NCI-H2107 treated with DMSO at 0.1 percent for 48 hours (cell line): ENCODE measurements around the gene PPP2R3B.
"Not testable (repeated sequence)": the region's sequence is repeated elsewhere in the genome, so short reads cannot be mapped to it uniquely, and the experiment has no call there.

Source experiments
- DNase-seq: peaks from one replicate; lab custom pipeline; 2025; ENCODE audit not compliant: unreplicated experiment; lab: John Stamatoyannopoulos, UW

Gene PPP2R3B

GRCh38 chrX:386768-387575 lies at the start of gene PPP2R3B:
Gene PPP2R3B, minus strand, starts transcription at chrX:386907. Its CDS starts 216 bp downstream, at chrX:386691.
- no peak for DNase-seq

DNA sequence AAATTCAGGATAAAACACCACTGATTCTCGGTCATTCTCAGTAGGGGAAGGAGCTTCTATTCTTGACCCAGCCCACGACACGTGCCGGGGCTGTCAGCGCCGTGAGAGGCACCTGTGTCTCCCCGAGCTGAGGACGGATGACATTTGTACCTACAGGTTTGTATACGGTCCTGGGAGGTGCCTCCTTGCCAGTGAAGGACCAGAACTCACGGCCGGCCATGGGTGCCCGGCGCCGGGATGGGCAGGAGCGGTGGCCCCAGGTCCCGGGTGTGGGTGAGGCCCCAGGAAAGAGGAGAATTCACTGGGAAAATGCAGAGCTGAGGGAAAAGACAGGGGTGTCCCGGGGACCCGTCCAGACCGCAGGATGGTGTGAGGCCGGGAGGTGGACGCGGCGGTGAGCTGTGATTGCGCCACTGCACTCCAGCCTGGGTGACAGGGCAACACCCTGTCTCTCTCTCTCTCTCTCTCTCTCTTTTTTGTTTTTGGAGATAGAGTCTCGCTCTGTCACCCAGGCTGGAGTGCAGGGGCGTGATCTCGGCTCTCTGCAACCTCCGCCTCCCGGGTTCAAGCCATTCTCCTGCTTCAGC lies 48.9 kb upstream of the PPP2R3B start:
- DNase-seq = no peak

DNA sequence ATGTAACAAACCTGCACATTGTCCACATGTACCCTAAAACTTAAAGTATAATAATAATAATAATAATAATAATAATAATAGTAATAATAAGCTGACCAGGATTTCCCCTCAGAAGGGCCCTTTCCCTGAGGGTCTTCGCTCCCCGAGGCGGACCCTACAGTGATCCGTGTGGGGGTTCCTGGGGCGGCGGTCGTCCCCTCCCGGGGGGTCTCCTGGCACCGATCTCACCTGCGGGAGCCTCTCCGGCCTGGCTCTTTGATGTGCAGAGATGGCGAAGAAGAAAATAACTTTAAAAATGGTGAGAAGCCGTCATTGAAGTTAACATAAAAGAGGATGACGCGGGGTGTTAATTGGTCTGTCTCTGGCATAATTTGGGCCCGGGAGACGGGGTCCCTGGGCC lies 48.2 kb upstream of the PPP2R3B start:
- DNase-seq = no peak

GRCh38 chrX:433771-434170 lies 47.1 kb upstream of the PPP2R3B start:
- DNase-seq = no peak

DNA sequence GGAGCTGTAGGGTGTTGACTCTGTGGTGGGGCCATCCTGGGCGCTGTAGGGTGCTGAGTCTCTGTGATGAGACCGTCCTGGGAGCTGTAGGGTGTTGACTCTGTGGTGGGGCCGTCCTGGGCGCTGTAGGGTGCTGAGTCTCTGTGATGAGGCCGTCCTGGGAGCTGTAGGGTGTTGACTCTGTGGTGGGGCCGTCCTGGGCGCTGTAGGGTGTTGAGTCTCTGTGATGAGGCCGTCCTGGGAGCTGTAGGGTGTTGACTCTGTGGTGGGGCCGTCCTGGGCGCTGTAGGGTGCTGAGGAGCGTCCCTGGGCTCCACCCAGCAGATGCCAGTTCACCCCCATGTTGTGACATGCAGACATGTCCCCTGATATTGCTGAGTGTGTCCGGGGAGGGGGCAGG lies 46.0 kb upstream of the PPP2R3B start:
- not testable (repeated sequence) for DNase-seq

DNA sequence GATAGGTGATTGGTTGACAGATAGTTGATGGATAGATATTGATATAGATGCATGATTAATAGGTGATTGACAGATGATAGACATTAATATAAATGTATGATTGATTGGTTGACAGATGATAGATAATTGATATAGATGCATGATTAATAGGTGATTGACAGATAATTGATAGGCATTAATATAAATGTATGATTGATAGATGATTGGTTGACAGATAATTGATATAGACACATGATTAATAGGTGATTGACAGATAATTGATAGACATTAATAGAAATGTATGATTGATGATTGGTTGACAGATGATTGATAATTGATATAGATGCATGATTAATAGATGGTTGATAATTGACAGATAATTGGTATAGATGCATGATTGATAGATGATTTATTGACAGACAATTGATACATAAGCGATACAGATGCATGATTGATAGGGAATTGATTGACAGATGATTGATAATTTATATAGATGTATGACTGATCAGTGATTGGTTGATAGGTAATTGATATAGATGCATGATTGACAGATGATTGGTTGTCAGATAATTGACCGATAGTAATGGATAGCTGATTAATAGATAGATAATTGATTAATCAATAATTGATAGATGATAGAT lies 44.9 kb upstream of the PPP2R3B start:
- DNase-seq = no peak

DNA sequence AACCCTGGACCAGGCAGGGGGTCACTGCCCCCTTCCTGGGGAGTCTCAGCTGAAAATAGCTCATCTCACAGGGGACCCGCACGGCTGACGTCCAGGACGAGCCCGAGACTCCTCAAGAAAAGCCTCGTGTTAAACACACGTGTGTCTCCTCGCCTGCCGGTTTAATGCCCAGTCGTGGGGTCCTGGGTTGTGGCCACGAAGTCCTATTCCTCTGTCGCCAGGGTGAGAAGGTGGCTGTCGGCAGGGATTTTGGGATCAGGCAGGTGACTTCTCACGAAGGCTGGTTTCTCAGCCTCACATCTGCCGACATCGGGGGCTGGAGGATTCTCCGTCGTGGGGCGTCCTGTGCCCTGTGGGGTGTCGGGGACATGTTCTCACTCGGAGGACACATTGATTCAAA lies 44.3 kb upstream of the PPP2R3B start:
- DNase-seq = no peak

DNA sequence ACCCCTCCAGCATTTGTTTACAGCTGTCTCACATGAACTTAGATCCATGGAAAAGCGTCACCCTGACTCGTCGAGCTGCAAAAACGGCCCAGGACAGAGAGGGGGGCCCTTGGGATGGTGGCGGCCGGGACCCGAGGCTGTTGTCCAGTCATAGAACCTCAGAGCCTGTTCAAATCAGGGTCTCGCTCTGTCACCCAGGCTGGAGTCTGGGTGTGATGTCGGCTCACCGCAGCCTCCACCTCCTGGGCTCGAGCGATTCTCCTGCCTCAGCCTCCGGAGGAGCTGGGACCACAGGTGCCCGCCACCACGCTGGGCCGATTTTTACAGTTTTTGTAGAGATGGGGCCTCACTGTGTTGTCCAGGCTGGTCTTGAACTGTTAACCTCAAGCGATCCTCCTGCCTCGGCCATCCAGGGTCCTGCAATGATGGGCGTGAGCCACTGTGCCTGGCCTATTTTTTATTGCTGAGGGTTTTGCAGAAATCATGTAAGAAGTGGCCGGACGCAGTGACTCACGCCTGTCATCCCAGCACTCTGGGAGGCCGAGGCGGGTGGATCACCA lies 42.6 kb upstream of the PPP2R3B start:
- DNase-seq = no peak

DNA sequence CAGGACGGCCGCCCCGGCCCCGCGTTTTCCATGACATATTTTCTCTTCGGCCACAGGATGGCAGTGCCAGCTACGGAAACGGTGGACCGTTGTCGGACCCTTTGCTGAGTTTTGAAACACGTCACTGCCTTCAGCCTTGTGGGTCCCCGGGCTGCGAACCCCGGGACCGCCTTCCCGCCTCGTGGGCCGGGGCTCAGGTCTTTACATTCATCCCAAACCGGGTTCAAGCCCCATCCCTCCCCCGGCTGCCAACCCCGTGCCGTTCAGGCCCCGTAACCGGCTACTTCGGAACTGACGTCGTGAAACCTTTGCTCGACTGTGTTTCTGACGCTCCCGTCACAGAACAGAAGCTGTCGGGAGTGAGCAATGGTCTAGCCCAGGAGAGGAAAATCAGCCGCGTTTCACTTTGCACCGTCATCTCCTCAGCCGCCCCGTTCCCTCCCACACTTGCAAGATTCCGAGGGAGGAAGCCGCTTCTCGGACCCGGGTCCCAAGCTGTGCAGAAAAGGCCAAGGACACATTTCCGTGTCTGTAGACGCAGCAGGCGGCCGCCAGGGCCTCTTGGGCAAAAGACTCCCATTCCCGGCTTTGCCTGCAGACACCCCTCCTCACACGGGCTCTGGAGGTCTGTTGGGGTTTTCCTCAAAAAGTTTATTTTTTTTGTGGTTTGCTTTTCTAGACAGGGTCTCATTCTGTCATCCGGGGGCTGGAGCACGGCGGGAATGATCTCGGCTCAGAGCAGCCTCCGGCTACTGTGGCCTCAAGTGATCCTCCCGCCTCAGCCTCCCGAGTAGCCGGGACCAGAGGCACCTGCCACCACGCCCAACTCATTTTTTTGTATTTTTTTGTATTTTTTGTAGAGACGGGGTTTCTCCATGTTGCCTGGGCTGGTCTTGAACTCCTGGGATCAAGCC lies 41.4 kb upstream of the PPP2R3B start:
- no peak for DNase-seq

DNA sequence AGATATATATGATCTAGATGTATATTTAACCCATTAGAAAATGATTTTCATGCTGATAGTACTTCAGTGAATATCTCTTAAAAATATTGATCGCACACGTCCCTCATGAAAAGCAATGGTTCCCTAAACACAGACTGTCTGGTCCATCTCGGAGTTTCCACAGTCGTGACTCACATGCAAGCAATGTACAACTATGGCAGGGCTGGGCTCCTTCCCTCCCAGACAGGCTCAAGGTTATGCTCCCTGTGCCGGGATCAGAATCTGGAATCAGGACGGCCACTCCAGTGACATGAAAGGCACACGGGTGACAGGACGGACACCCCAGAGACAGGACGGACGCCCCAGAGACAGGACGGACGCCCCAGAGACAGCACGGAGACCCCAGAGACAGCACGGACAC lies 40.2 kb upstream of the PPP2R3B start:
- DNase-seq = no peak

GRCh38 chrX:425056-425455 lies 38.3 kb upstream of the PPP2R3B start:
- no peak for DNase-seq

GRCh38 chrX:421646-422391 lies 35.1 kb upstream of the PPP2R3B start:
- no peak for DNase-seq

DNA sequence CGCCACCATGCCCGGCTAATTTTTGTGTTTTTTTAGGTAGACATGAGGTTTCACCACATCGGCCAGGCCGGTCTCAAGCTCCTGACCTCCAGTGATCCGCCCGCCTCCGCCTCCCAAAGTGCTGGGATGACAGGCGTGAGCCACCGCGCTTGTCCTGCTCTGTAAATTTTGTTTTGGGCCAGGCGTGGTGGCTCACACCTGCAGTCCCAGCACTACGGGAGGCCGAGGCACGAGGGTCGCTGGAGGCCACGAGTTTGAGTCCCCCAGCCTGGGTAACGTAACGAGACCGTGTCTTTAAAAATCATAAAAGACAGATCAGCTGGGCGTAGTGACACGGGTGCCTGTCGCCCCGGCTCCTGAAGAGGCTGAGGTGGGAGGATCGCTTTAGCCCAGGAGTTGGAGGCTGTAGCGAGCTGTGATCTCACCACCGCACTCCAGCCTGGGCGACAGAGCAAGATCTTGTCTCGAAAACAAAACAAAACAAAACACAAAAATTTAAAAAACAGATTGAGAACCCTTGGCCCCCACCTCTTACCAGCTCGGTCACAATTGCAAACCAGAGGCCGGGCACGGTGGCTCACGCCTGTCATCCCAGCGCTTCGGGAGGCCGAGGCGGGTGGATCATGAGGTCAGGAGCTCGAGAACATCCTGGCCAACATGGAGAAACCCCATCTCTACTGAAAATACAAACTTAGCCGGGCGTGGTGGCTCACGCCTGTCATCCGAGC lies 34.0 kb upstream of the PPP2R3B start:
- DNase-seq = no peak

DNA sequence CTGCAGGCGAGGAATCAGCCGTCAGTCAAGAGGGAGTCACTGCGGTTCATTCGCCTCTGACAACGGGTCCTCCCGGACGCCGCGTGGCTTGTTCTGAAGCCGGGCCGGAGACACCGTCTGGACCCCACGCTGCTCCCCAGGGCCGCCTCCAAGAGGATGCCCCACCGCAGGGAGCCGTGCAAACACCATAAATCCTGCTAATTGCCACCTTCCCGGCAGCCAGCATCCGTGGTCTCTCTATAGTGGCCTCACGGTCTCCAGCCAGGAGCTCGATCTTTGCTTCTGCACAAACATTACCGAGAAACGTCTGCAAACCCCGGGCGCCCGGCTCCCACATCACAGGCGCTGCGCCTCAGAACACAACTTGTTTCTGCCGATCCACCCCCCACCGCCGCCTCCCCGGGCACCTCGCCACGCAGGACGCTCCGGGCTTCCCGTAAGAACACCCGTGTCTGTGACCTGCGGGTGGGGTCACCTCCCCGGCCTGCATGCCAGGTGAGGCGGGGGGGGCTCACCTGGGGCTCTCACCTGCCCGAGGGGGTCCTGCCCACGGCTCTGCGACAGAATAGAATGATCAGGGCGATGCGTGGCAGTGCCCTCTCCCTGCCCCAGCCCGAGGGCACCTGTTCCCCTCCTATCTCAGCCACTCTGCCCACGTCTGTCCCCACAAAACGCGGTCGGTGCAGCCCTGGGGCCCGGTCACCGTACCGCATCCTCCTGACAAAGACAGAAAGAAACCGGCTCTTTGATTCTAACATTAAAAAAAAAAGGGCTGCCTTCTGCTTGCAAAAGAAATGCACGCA lies 32.4 kb upstream of the PPP2R3B start:
- DNase-seq = no peak

- not testable (repeated sequence) for DNase-seq
Observed at GRCh38 chrX:415498-415897, 28.8 kb upstream of the PPP2R3B start.

DNA sequence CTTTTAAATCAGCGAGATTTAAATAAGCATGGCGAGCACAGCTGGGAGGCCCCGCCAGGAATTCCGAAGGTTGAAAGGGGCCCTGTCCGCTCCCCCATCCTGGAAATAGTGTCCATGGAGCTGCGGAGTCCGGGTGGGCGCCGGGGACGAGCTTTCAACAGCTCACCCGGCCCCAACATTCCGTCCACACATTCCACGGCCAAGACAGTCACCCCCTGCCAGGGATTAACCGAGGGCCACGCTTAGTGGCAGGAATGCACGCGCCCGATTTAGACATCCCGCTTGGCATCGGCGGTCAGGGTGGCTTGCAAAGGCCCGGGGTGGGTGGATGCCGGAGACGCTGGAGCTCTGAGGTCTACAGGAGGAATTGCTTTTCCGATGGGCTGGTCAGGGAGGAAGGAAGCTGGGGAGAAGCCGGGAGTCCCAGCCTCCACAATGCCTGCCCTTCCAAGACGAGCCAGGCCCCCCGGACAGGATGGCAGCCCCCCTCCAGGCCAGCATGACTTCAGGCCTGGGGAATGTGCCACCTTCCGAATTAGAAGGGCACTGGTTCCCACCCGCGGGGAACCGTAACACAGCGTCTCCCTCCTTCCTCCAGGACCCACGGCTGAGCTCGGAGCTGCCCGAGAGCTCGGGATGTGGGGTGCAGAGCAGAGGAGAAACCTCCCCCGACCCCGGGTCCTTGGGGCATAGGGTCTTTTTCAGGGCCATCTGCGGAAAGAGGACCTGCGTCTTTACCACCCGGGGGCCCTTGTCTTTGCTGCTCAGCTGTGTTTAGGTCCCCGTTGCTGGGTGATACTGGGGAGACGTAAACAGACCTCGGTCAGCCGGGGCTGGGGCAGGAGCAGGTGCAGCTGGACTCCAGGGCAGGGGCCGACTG lies 26.9 kb upstream of the PPP2R3B start:
- no peak for DNase-seq

DNA sequence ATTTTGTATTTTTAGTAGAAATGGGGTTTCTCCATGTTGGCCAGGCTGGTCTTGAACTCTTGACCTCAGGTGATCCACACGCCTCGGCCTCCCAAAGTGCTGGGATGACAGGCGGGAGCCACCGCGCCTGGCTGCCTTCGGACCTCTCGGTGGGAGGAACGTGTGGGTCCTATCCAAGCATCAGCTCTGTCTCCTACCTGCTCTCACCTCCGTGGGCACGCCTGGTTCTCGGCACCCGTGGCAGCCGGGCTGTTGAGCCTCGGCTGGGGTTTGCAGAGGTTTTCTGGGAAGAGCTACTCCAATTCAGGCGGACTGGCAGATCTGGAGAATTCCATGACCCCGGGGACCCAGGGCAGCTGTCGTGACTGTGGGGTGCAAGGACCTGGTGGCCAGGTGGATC lies 23.6 kb upstream of the PPP2R3B start:
- DNase-seq = no peak

DNA sequence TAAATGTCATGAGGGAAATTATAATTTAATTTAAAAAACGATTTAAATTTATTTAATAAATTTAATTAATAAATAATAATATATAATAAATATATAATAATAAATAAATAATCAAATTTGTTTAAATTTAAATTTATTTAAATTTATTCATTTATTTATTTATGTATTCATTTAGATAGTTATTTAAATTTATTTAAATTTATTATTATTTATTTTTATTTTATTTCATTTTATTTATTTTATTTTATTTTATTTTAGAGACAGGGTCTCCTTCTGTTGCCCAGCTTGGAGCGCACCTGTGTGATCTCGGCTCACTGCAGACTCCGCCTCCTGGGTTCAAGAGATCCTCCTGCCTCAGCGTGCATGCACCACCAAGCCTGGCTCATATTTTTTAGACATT lies 18.4 kb upstream of the PPP2R3B start:
- no peak for DNase-seq
